ENCODE measurements around the gene CAMK2B.

- TF ChIP-seq CTCF (IDR thresholded peaks at IDR 0.05; ENCODE audit: poor library complexity), result no peak
- no peak for TF ChIP-seq EZH2phosphoT487 (IDR thresholded peaks at IDR 0.05; ENCODE audit: low read depth, severe bottlenecking, unreplicated experiment)
Observed at GRCh38 chr7:44292420-44292817, 33.0 kb downstream of the CAMK2B start.

Measured in hepatocyte (in vitro differentiated cells).